WI38 (cell line): ENCODE data around the gene LMBR1.

ENCODE experiments used
- H3K4me3 ChIP-seq: 2 replicates; pipeline ENCODE4 v1.5.1; 2011; ENCODE audit warnings: low read depth, mild to moderate bottlenecking, control low read depth, low read length
- TF ChIP-seq, protein P1 (sequence below): IDR thresholded peaks from 2 replicates; pipeline ENCODE4 v1.5.1; 2012; ENCODE audit warnings: low read depth, mild to moderate bottlenecking, control low read depth, low read length

LMBR1 gene

DNA sequence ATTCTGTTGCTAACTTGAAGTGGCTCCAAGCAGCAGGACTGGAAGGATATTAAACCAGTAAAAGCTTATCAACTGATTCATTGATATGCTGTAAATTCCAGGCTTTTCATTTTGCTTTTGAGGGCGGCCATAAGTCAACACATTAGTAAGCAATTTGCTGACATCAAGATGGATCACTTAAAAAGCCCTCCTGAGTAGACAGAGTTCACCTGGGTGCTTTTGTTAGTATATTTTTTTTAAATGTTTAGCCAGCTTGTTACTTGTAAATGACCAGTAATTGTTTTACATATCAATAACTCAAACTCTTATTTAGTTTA, 225.9 kb downstream of the LMBR1 start:
- TF ChIP-seq, protein P1, sequence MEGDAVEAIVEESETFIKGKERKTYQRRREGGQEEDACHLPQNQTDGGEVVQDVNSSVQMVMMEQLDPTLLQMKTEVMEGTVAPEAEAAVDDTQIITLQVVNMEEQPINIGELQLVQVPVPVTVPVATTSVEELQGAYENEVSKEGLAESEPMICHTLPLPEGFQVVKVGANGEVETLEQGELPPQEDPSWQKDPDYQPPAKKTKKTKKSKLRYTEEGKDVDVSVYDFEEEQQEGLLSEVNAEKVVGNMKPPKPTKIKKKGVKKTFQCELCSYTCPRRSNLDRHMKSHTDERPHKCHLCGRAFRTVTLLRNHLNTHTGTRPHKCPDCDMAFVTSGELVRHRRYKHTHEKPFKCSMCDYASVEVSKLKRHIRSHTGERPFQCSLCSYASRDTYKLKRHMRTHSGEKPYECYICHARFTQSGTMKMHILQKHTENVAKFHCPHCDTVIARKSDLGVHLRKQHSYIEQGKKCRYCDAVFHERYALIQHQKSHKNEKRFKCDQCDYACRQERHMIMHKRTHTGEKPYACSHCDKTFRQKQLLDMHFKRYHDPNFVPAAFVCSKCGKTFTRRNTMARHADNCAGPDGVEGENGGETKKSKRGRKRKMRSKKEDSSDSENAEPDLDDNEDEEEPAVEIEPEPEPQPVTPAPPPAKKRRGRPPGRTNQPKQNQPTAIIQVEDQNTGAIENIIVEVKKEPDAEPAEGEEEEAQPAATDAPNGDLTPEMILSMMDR, result no peak
- H3K4me3 ChIP-seq, result no peak overlapping the region

DNA sequence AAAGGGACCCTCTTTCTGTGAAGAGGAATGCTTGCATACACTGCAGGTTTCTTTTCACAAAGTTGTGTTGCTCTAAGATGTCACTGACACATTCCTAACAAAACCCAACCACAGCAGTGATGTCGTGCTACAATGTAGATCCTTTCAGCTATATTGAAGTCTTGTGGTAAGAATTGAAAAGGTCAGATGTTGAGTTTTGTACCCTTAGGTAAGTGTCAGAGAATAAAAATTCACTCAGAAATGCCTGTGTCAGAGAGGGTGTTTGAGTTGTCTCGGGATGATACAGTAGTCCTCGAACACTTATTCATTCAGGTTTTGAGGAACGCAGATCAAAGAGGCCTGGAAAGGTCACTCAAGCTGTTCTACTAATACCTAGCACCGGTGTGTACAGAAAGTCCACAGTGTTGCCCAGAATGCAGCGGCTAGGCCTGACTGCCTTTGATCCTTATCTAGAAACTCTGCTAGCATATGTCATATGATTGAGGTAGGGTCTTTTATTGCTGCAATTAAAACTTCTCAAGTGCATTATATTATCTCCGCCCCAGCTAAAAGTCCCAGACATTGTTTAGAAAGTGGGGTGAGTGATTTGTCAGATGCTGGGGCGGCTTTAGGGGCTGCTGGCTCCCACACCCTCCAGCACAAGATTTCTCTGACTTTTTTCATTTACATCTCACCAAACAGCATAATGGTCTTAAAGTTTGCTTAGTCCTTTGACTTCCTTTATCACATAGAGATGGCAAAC, 226.4 kb downstream of the LMBR1 start:
- TF ChIP-seq, protein P1, result no peak
- H3K4me3 ChIP-seq, result no peak overlapping the region

DNA sequence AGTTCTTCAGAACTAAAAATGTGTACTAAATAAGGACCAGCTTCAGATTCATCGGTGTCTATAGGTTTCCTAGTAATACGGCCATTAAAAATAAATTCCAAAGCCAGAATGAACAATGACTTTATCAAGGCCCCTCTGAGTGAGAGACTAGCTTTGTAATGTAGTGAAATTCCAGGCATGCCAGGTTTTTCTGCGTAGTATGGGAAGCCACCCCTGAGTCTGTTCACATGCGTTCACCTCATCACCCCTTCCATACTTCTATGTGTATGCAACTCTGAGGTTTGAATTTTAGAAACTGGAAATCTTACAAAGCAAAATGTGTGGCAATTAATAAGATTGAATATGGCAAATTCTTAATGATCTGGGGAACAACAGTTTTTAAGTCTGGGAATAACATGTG, 227.9 kb downstream of the LMBR1 start:
- TF ChIP-seq, protein P1, result no peak
- no peak overlapping the region for H3K4me3 ChIP-seq

DNA sequence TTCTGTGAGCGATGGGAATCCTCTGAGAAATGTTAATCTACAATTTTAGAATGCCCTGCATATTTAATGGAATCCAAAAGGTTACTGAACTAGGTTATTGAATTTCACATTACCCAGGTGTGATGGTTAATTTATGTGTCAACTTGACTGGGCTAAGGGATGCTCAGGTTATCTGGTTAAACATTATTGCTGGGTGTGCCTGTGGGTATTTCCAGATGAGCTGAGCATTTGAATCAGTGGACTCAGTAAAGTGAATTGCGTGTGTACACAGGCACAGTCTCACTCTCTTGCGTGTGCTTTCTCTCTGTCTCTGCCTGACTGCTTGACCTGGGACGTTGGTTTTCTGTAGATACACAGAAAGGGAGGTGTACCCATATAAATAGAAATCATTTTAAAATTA, 230.7 kb downstream of the LMBR1 start:
- H3K4me3 ChIP-seq, result no peak overlapping the region
- TF ChIP-seq, protein P1, result no peak

DNA sequence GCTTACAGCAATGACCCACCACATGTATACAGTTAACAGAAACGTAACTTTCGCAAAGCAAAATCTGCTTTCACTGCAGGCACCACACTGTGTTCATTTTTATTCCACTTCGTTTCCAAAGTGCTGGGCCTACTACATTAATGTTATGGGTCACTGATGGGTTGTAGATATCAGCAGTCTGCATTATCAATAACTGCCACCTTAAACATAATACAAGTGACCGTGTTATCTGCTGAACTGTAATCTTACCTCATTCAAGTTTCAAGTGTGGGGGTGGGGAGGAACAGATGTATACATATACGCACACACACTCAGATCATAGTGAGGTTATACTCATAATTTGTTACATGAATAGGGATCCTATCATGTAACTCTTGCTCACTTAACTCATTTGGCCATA, 231.3 kb downstream of the LMBR1 start:
- TF ChIP-seq, protein P1, result no peak

DNA sequence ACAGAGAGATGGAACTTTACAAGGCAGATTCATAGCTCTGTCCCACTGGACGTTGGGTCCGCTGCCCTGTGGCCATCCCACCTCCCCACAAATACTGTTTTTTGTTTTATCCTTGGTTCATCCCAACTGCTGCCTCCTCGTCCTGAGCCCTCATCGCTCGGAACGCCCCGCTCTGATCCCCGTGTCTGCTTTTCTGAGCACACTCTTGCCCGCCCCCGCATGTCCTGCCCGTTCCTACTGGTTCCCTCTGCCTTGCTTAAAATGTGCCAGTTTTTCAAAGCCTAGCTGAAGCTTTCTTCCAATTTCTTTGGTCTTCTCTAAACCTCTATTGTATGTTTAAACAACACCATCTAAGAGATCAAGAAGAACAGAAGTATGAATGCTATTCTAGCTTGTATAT, 233.0 kb downstream of the LMBR1 start:
- TF ChIP-seq, protein P1, result no peak
- no peak overlapping the region for H3K4me3 ChIP-seq

More for the DNA sequence above, 231.3 kb downstream of the LMBR1 start:
- H3K4me3 ChIP-seq, result no peak overlapping the region

DNA sequence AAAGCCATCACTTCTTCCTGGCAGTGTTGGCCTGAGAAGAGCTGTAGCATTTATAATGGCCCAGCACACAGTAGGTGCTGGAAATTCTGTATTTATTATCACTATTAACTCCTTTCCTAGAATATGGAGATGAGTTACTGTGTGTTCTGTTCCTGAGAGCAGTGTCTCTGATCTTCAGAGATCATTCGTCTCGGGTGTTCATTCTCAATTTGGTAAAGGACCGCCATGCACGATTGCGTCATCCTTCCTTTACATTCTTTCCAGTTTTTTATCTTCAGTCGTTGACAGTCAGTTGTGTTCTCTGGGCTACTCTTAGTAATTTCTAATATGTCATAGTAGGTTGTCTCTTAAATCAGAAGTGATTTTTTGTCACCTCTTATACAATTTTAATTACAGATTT, 233.8 kb downstream of the LMBR1 start:
- no peak overlapping the region for H3K4me3 ChIP-seq
- TF ChIP-seq, protein P1, result no peak
